Measurements from ENCODE around the gene KCTD1. TPM values are rescaled to one million over a fixed set of nuclear protein-coding genes. Genes with fewer than 3 reads are reported as not detected.

Gene KCTD1
- total RNA-seq, 1 donor from 2014 or later = 16.1 TPM

DNA sequence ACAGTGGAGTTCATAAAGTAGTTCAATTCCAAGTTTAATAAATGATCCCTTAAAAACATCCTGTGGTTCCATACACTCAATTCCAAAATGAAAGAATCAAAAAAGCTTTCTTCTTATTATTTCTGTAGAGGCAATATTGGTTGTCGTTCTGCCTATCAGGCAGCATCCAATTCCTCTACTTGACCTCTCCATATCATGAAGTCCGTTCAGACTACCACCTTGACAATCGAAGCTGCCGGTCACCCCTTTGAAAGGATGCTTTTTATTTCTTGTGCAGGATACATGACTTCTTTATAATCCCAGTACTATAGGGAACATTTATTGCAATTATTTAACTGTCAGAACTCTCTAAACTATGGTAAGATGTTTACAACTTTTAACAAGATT, 3.3 kb upstream of the KCTD1 start:
- intact Hi-C loops (cut with DNase I) = no loop called here
- DNase-seq = no peak
- ATAC-seq (ENCODE audit: poor library complexity) = no peak

DNA sequence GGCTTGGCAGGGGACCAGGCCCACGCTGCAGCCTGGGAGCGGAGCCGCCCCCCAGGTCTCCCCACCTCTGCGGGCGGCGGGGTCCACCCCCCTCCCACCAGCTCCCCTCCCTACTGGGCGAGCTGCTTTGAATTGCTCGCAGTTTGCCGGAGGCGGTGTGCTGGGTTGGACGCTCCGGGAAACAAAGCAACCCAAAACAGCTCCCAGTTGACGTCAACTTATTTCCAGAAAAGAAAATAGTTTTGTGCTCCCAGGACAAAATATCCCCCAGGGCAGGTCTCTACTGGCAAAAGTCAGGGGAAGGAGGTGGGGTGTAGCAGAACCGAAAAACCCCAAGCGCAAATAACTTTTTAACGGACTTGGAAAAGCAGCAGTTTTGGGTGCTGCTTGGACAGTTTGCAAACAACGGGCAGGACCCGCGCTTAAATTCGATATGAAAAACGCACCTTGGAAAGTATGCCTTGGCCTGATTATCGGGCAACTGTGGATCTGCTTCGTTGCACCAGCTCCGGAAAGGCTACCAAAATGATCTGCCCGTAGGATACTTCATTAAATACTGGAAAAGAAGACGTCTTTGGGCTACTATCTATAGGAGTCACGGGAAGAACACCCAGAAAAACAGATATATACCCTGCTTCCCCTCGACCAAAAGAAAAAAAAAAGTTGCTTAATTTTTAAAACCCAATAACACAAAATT, 2.8 kb upstream of the KCTD1 start:
- no peak for ATAC-seq (ENCODE audit: poor library complexity)
- DNase-seq = peak; percentile 43
- intact Hi-C loops (cut with DNase I) = no loop called here

DNA sequence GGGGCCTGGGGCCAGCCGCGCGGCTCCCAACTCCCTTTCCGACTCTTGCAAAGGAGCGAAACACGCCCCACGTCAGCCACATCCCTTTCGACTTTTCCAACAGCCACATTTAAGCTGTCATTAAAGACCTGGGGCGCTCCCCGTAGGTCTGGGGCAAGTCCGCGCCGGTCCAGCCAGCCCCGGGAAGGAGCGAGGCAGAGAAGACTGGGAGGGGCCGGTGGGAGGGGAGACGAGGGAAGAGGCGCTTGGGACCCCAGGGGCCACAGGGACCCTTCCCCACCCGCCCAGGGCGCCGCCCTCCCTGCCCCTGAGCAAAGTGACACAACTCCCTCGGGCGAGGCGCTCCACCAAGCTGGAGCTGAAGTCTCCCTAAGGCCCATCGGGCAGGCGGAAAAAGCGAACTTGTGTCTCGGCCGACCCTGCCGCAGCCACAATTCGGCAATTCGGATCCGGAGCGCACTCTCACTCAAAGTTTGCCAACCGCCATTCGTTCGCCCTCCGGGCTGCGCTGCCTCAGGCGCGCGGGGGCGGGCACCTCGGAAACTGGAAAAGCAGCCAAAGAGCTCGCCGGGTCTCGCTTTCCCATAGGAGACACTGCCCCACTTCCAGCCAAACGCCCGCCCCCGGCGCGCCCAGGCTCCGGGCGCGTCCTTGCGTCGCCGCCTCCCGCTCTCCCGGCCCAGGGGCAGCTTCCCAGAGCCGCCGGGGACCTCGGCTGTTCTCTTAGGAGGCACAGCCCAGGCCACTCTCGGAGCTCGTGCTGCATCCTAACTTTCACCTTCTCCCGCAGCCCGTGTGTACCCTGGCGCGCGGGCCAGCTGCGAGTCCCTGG, 1.1 kb upstream of the KCTD1 start:
- intact Hi-C loops (cut with DNase I) = loop anchor here (5.0 to 10.0 kb wide), 2 partner anchors 87 to 165 kb away; no protein-coding TSS in a partner anchor
- peak; percentile 77 for ATAC-seq (ENCODE audit: poor library complexity)
- peak; percentile 83 for DNase-seq

DNA sequence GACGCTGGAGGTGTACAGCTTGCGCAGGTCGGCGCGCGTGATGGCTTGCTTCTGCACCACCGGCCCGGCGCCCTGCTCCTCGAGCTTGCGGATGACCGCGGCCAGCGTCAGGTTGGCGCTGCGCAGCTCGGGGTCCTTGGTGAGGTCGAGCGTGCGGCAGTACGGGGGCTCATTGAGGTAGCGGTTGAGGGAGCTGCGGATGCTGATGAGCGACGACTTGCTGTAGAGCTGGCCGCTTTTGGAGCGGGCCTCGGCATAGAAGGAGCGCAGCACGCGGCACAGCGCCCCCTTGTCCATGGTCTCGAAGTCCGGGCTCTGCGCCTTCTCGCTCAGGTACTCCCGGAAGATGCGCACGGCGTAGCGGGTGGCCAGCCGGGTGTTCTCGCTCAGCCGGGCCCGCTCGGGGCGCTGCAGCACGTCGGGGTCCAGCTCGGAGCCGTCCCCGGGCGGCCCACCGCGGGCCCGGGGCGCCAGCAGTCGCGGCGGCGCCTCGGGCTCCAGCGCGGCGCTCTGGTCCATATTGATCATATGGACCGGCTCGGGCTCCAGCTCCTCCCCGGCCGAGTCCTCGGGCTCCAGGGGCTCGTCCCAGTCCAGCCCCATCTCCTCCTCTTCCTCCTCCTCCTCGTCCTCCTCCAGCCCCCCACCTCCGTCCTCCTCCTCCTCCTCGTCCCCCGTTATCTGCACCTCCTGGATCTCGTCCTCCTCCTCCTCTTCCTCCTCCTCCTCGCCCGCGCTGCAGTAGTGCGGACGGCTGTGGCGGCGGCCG, 523 bp downstream of the KCTD1 start:
- intact Hi-C loops (cut with DNase I) = loop anchor here (5.0 to 10.0 kb wide), 2 partner anchors 86 to 163 kb away; no protein-coding TSS in a partner anchor
- ATAC-seq (ENCODE audit: poor library complexity) (peak; percentile 43), DNase-seq (peak; percentile 76)

DNA sequence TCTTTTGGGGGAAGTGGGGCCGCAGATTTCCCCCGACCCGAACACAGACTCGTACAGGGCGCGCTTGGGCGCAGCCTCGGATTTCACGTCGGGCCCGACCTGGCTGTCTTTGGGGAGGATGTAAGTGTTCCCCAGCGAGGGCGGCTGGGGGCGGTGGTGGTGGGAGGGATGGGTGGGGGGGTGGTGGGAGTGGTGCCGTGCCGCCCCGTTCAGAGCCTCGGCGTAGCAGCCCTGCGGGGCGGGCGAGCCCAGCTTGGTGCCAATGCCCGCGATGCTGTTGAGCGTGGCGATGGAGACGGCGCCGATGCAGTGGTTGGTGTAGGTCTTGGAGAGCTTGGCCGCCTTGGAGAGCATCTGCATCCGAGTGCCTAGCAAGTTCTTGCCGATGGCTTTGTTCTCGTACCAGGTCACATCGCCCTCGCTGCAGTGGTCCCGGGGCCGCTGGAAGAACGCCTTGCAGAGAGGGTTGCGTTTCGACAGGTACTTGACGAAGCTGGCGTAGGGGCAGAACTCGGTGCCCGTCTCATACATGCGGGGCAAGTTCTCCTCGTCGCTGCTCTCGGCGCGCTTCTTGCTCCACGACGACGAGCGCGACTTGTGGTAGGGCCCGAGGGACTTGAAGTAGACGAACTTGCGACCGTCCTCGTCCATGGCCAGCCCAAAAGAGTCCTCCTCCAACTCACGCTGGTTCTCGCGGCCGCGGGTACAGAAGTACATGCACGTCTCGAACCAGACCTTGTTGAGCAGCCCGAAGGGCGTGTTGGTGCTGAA, 1.3 kb downstream of the KCTD1 start:
- ATAC-seq (ENCODE audit: poor library complexity) = no peak
- peak; percentile 37 for DNase-seq
- intact Hi-C loops (cut with DNase I) = loop anchor here (5.0 to 10.0 kb wide), 2 partner anchors 85 to 162 kb away; no protein-coding TSS in a partner anchor

DNA sequence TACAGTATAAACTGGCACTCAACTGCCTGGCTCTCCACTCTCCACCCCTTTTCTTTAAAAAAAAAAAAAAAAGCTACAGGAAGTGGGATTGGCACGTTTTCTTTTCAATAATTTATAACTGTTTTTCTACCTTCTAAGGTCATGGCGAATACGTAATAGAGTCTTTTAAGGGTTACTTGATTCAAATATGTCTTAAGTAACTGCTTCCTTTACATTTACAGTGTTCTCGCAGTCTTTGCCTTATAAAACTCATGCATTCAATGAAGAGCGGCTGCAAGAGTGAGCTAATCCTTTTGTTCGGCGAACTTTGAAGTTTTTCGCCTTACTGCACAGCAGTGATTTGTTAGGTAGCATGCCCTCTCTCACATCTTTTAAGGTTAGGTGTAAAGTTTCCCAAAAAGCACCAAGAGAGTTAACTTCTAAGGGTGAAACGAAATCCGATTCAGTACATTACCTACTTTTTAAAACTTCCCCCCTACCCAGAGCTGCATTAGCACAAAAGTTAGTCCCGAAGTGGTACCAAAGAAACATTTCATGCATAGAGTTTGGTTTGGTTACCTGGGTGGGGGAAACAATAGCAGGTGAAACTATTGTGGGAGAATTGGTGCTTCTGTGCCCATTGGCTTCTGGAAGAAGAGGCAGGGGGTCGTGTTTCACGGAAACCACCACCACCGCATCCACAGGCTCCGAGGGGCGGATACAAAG, 2.0 kb downstream of the KCTD1 start:
- ATAC-seq (ENCODE audit: poor library complexity) = no peak
- intact Hi-C loops (cut with DNase I) = loop anchor here (5.0 to 10.0 kb wide), 2 partner anchors 84 to 162 kb away; no protein-coding TSS in a partner anchor
- no peak for DNase-seq

DNA sequence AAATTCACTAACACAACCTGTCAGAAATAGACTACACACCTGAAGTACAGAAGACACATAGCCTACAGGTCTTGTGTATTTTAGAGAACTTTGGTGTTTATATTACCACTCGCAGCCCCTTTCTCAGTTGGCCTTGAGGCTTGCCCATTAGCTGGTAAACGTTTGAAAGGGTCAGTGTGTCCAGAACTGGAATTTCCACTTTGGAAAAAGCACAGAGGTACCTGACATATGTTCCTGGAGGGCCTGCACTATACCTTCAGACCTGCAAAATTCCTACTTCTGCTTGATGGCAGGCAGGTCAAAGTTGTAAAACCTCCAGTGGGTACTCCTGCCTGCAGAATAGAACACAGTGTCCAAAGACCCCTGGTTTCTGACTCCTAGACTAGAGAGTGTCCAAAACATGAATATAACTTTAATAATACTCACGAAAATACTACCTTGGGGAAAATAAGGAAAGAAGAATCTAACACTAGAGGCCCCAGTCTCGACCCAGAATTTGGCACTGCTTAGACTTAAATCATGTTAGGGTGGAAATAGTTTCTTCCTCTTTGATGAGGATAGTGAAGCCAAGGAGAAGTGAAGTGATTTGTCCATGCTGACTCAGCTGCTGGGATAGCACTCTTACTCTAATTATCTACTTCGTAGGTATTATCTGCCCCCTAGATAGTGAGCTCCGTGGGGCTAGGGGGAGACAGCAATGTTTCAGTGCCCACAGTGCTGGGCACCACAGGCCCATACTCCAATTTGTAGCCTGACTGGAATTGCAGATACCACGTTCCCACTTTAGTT, 2.8 kb downstream of the KCTD1 start:
- ATAC-seq (ENCODE audit: poor library complexity) (no peak), DNase-seq (no peak)
- intact Hi-C loops (cut with DNase I) = loop anchor here (5.0 to 10.0 kb wide), 2 partner anchors 83 to 161 kb away; no protein-coding TSS in a partner anchor

DNA sequence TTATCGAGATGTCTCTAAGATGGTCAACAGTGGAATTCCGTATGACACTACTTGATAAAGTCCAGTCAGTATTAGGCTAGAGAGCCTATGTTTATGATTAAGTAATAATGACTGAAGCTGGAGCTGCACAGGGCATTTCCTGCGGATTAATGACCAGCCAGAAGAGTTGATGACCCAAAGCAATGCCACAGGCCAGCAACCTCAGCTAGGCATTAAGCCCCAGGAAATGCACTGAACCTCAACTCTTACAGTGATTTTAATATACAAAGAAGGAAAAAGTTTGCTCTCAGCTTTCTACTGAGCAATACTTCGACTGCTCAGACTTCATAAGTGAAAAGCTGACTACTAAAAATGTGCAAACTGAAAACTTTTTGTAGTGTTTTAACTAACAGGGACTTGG, 3.9 kb downstream of the KCTD1 start:
- intact Hi-C loops (cut with DNase I) = loop anchor here (10.0 kb wide), 1 partner anchor 160 kb away; no protein-coding TSS in a partner anchor
- no peak for ATAC-seq (ENCODE audit: poor library complexity)
- DNase-seq = no peak

DNA sequence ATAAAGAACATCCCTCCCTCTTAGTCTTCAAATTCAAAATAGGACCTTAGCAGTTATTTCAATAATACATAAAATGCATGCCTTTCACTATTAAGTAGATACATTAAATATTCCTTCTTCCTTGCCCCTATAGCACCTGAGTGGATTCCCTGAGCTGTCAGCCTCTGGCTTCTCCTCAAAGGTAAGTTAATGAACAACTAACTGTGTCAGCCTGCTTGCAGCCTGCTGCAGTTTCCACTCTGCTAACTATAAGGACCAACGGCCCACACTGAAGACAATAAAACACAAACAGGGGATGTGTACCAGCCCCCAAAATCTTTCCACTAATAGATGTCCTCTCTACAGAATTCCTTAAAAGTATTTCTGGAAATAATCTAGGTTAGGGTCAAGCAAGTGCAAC, 5.0 kb downstream of the KCTD1 start:
- intact Hi-C loops (cut with DNase I) = loop anchor here (10.0 kb wide), 1 partner anchor 159 kb away; no protein-coding TSS in a partner anchor
- DNase-seq (no peak), ATAC-seq (ENCODE audit: poor library complexity) (no peak)

DNA sequence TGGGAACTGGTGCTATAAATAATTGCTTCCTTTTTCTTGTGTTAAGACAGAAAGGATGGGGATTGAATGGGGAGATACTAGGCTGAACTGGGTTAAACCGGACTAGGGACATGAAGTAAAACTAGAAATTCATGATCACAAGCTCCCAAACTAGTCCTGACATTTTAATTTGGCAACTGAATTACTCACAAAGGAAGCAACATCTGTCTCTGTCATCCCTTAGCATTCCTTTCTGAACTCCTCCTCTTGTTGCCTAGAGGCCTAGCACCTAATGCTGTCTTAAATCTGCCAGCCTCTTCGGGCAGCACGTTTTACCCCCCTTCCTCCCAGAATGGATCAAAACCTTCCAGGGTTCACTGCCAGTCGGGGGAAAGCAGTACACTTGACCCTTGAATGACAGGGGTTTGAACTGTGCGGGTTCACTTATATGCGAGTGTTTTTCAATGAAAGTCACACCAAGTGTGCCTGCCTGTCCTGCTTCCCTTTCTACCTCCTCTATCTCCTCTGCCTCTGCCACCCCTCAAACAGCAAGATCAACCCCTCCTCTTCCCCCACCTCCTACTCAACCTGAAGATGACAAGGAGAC, 8.2 kb downstream of the KCTD1 start:
- DNase-seq (no peak), ATAC-seq (ENCODE audit: poor library complexity) (peak; percentile 13)
- intact Hi-C loops (cut with DNase I) = loop anchor here (10.0 kb wide), 1 partner anchor 155 kb away; no protein-coding TSS in a partner anchor

DNA sequence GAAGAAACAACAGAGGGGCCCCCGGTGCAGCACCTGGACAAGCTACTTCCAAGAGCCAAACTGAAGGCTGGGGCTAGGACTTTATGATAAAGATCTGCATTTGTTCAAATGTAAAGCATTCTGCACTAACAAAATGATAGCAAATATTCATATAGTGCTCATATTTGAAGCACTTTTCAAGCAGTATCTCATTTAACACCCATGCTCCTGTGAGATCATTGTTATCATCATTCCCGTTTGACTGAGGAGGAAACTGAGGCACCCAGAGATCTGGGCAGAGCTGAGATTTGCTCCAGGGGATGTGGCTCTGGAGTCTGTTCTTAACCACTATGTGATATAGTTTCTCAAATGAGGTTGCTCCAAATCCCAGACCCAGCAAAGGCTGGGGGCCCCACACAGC, 9.8 kb downstream of the KCTD1 start:
- intact Hi-C loops (cut with DNase I) = no loop called here
- DNase-seq (no peak), ATAC-seq (ENCODE audit: poor library complexity) (no peak)

DNA sequence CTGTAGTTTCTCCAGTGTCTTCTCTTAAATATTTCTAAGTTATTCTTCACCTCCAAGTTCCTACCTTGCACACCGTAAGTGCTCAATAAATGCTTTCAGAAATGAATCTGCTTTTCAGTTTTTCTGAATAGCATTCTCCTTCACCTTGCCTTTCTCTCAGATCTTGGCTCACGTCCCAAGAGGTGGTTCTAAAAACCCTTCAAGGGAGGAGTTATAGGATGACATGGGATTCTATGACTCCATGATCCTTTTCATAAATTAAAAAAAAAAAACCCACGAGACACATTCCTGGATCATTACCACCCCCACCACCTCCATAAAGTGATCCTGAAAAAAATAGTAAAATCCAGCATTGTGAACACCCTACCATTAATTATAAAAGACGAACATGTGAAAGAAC, 11.7 kb downstream of the KCTD1 start:
- DNase-seq (no peak), ATAC-seq (ENCODE audit: poor library complexity) (no peak)
- intact Hi-C loops (cut with DNase I) = no loop called here

DNA sequence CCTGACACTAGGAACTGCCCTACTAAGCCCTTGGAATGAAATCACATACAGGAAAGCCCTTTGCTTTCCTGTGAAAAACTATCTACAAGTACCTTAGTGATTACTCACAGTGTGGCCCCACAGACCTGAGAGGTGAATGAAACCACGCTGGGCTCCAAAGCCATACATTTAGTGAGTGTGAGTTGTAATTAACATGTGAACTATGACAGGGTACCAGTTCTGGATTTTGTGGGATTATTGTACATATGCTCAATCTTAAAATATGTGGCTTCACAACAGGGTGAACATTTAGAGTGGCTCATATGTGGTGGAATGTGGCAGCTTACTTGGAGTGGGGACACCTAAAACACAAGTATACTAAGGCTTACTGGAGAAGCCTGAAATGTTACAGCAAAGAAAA, 12.3 kb downstream of the KCTD1 start:
- no peak for DNase-seq
- intact Hi-C loops (cut with DNase I) = no loop called here
- no peak for ATAC-seq (ENCODE audit: poor library complexity)

DNA sequence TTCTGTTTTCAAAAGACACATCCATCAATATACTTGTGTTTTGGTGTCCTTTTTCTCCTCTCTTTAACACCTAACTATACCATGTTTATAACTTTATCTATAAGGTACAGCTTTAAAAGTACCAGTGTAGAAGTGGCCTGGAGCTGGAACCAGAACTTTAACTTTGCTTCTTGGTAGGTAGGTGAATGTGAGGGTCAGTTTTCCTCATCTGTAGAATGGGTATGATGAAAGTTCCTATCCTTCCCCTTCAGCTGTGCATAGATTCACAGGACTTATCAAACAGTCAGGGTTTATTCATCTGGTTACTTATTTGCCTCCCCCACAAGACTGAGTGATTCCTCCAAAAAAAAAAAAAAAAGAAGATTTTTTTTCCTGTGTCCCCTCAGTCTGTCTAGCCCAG, 12.7 kb downstream of the KCTD1 start:
- intact Hi-C loops (cut with DNase I) = no loop called here
- DNase-seq = no peak
- ATAC-seq (ENCODE audit: poor library complexity) = no peak

DNA sequence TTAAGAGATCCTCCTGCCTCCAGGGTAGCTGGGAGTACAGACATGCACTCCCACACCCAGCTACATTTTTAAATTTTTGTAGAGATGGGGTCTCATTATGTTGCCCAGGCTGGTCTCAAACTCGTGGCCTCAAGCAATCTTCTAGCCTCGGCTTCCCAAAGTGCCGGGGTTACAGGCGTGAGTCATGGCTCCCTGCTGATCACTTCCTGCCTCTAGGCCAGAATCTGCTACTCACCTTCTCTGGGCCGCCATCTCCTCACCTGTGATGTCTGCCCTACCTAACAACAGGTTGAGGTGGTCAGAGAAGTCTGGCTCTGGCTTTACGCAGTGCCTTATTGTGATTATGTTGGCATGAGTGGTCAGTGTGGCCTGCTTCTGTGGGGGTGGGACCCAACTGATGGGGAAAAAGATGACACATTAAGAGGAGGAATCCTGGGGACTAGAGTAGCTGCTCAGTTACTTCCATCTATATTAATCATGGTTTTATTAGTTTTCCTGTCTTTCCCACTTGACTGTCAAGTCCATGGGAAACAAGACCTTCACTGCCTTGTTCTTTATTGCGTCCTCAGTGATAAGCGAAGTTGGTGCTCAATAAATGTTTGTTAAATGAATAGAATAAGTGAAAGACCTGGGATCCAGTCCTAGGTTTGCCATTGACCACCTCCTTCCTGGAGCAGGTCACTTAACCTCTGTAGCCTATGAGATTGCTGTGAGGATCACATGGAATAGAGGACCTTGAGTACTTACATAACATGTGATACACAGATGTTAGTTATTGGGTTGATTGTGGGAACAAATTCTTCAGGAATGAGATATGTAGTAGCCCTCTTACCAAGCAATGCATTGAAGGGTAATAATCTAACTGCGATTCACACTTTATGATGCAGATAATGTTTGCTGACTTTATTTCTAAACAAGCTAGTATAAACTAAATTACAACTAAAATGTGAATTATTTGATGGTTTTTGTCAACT, 15.7 kb downstream of the KCTD1 start:
- no peak for DNase-seq
- no peak for ATAC-seq (ENCODE audit: poor library complexity)
- intact Hi-C loops (cut with DNase I) = no loop called here

Data from Right ventricle myocardium superior (tissue), 1 donor.